HepG2 (cell line): ENCODE data around the gene TMEM229B. TPM values are rescaled to one million over a fixed set of nuclear protein-coding genes. Genes with fewer than 3 reads are reported as not detected.

Experiments used
- ATAC-seq: fragments of 200-7000 bp; cut with Tn5 transposase; 3 replicates; pipeline ENCODE4 v1.9.1; 2020; ENCODE audit warnings: mild to moderate bottlenecking, moderate library complexity
- BruUV-seq: library from RNA; stranded (reverse); fragments of 400-500 nt; replicated peaks from 2 replicates; lab custom pipeline; 2021; lab: Mats Ljungman, UMichigan
- CTCF ChIA-PET: fragments of 300-600 bp; formaldehyde crosslinking; extraction: SDS; loops from one replicate; lab custom pipeline; 2021; ENCODE audit warnings: low total read pairs, inconsistent platforms, low intra/inter-chr PET ratio; lab: Yijun Ruan, JAX
- POLR2A ChIA-PET: fragments of 350-600 bp; sonication (Branson Sonifier 250); formaldehyde crosslinking; loops from one replicate; lab custom pipeline; 2020; ENCODE audit warnings: antibody characterized with exemption, inconsistent platforms; lab: Yijun Ruan, JAX
- DNase-seq: peaks from one replicate; pipeline ENCODE4 v3.0.0-alpha.2; 2015; ENCODE audit warnings: low spot score
- FAIRE-seq: peaks from 3 replicates; lab custom pipeline; 2011; peaks lifted over from hg19 to GRCh38; lab: Jason Lieb, UNC
- H2AFZ ChIP-seq: one replicate; pipeline ENCODE4 v1.6.1; 2011; ENCODE audit warnings: low read length, inconsistent platforms
- H3K27ac ChIP-seq: fragments of 300-600 bp; 3 replicates; pipeline ENCODE4 v1.8.0; 2011; ENCODE audit warnings: mixed run types, mild to moderate bottlenecking, mixed read lengths, low read length, inconsistent platforms; ENCODE audit not compliant: insufficient read depth; ENCODE audit errors: extremely low read length
- H3K27me3 ChIP-seq, 2 experiments: fragments of 200-600 bp in 1 of 2; 2 replicates in 1 of 2; 3 replicates in 1 of 2; pipeline versions ENCODE4 v1.6.0 to v1.8.0; 2011; ENCODE audit warnings: low read length in 2 of 2, mild to moderate bottlenecking in 2 of 2, moderate library complexity in 2 of 2, inconsistent platforms in 1 of 2; ENCODE audit not compliant: insufficient read depth in 2 of 2, control insufficient read depth in 1 of 2
- H3K36me3 ChIP-seq, 2 experiments: fragments of 200-600 bp in 1 of 2; replicated peaks in 1 of 2; 2 replicates in 1 of 2; 3 replicates in 1 of 2; pipeline versions ENCODE4 v1.5.1 to v1.8.0; 2011; ENCODE audit warnings: low read length in 2 of 2, inconsistent platforms in 1 of 2; ENCODE audit not compliant: insufficient read depth in 2 of 2, control insufficient read depth in 1 of 2
- H3K4me1 ChIP-seq: 2 replicates; pipeline ENCODE4 v1.5.1; 2012; ENCODE audit warnings: low read length, inconsistent platforms; ENCODE audit not compliant: insufficient read depth
- H3K4me2 ChIP-seq: 2 replicates; pipeline ENCODE4 v1.6.0; 2011; ENCODE audit warnings: low read depth, low read length, inconsistent platforms
- H3K4me3 ChIP-seq, 3 experiments: fragments of 200-600 bp in 1 of 3; sonication (generic), shearing (Covaris generic) in 1 of 3; replicated peaks in 1 of 3; 2 replicates each; pipeline ENCODE4 v1.5.1; 2011 to 2016; ENCODE audit warnings: low read length in 3 of 3, inconsistent platforms in 2 of 3, low read depth in 2 of 3, mild to moderate bottlenecking in 2 of 3, control low read depth in 1 of 3, mixed read lengths in 1 of 3; ENCODE audit not compliant: insufficient read depth in 1 of 3
- H3K79me2 ChIP-seq: one replicate; pipeline ENCODE4 v1.6.1; 2011; ENCODE audit warnings: low read length, inconsistent platforms; ENCODE audit not compliant: insufficient read depth
- H3K9ac ChIP-seq: 2 replicates; pipeline ENCODE4 v1.6.0; 2011; ENCODE audit warnings: mild to moderate bottlenecking, low read depth, low read length, inconsistent platforms; ENCODE audit not compliant: insufficient read depth
- H3K9me3 ChIP-seq: 2 replicates; pipeline ENCODE4 v1.5.1; 2012; ENCODE audit warnings: mild to moderate bottlenecking, low read length
- H4K20me1 ChIP-seq: 2 replicates; pipeline ENCODE4 v1.6.0; 2011; ENCODE audit warnings: inconsistent platforms, mild to moderate bottlenecking, low read length, moderate library complexity; ENCODE audit not compliant: insufficient read depth
- MED8 ChIP-seq: sonication (generic); formaldehyde crosslinking; IDR thresholded peaks from 2 replicates; pipeline ENCODE4 v1.8.1; 2023; ENCODE audit warnings: mild to moderate bottlenecking, missing genetic modification reagents; ENCODE audit not compliant: insufficient replicate concordance
- NCOR1 ChIP-seq: fragments of 200-600 bp; sonication (generic); IDR thresholded peaks from 2 replicates; pipeline ENCODE4 v1.7.0; 2017; ENCODE audit warnings: antibody characterized with exemption, low read length, borderline replicate concordance
- PBX3 ChIP-seq: sonication (generic); formaldehyde crosslinking; IDR thresholded peaks from 2 replicates; pipeline ENCODE4 v1.8.1; 2023; ENCODE audit warnings: missing genetic modification reagents, inconsistent platforms, borderline replicate concordance
- RBAK ChIP-seq: sonication (generic); formaldehyde crosslinking; IDR thresholded peaks from 2 replicates; pipeline ENCODE4 v1.5.1; 2020; ENCODE audit warnings: mild to moderate bottlenecking, missing genetic modification reagents
- TFAP4 ChIP-seq: sonication (generic); IDR thresholded peaks from 2 replicates; pipeline ENCODE4 v1.6.1; 2016; ENCODE audit warnings: low read depth, borderline replicate concordance
- THYN1 ChIP-seq: sonication (generic); formaldehyde crosslinking; IDR thresholded peaks from 2 replicates; pipeline ENCODE4 v1.8.1; 2023; ENCODE audit warnings: low read depth, mild to moderate bottlenecking, moderate library complexity, missing genetic modification reagents, borderline replicate concordance
- ZNF296 ChIP-seq: sonication (generic); formaldehyde crosslinking; conservative IDR thresholded peaks from 2 replicates; pipeline ENCODE4 v1.5.0; 2020; ENCODE audit warnings: mild to moderate bottlenecking, missing genetic modification reagents
- ZNF567 ChIP-seq: sonication (generic); formaldehyde crosslinking; IDR thresholded peaks from 2 replicates; pipeline ENCODE4 v1.8.1; 2023; ENCODE audit warnings: mild to moderate bottlenecking, missing genetic modification reagents, borderline replicate concordance
- WGBS: methylation state at CpG from one replicate; pipeline ENCODE4 v1.1.6; 2017; ENCODE audit warnings: low lambda C conversion rate; 5-methylcytosine and 5-hydroxymethylcytosine counted together
- in situ Hi-C: cut with HindIII; loops from 2 replicates; pipeline ENCODE4 v1.10.0; 2017; ENCODE audit warnings: low pct_unique_long_range_greater_than_20kb; ENCODE audit not compliant: extremely low pct_ligation_motif_present
- intact Hi-C: fragments of 100-400 bp; cut with micrococcal nuclease; formaldehyde crosslinking; loops from one replicate; pipeline ENCODE4 v1.10.0; 2022; ENCODE audit not compliant: unreplicated experiment
- polyA plus RNA-seq, 8 experiments: library from polyadenylated mRNA; depleted of rRNA in 3 of 8; stranded (reverse) in 7 of 8; unstranded in 1 of 8; fragments of >200 nt; fragmentation: Illumina TruSeq in 4 of 8; extraction: Trizol in 4 of 8; gene quantifications; 2 replicates each; pipeline versions ENCODE4 v1.2.1 to v1.2.3, GENCODE V29; 2011 to 2016; ENCODE audit warnings: low read depth in 4 of 8, missing spikeins in 1 of 8, mixed read lengths in 1 of 8; ENCODE audit not compliant: insufficient read depth in 1 of 8
- total RNA-seq, 5 experiments: library from RNA; depleted of rRNA; stranded (reverse); fragments of >200 nt; fragmentation: Illumina TruSeq; extraction: Trizol; gene quantifications; 2 replicates each; pipeline ENCODE4 v1.2.3, GENCODE V29; 2016; ENCODE audit warnings: low read depth in 1 of 5

The TMEM229B gene
- total and polyA plus RNA-seq, 2 of the 13 experiments (the other 11 are each of a cell fraction or from before 2014, with no cell fraction given), result 0.69 to 1.1 TPM

GRCh38 chr14:67424539-67424938, 64.0 kb downstream of the TMEM229B start:
- ATAC-seq (no peak), DNase-seq (no peak), FAIRE-seq (no peak)
- BruUV-seq, result no TSS peak
- Histone ChIP-seq H3K9ac (no peak overlapping the region), H2AFZ (no peak overlapping the region), H3K9me3 (no peaks in the 10 kb centered on the region), H3K79me2 (no peaks in the 10 kb centered on the region), H3K27me3 (peaks cover 2 to 6% of the 10 kb centered on the region in 2 experiments; a peak in 3 of 5 replicates), H3K4me2 (no peak overlapping the region), H3K4me3 (no peak overlapping the region), H4K20me1 (no peaks in the 10 kb centered on the region), H3K27ac (no peak overlapping the region), H3K36me3 (no peaks in the 10 kb centered on the region), H3K4me1 (peaks cover 31% of the 10 kb centered on the region)
- 17% methylated on average over 3 of the region's 3 CpGs for WGBS
- intact Hi-C loops, result loop anchor here (10.0 kb wide), 2 partner anchors 240 to 280 kb away; partner anchors contain the start of gene RDH12
- TF ChIP-seq MED8 (CRISPR knock-in tag), result no peak
- TF ChIP-seq RBAK (CRISPR knock-in tag), result no peak
- TF ChIP-seq THYN1 (CRISPR knock-in tag), result no peak
- TF ChIP-seq ZNF296 (CRISPR knock-in tag), result no peak
- TF ChIP-seq PBX3 (CRISPR knock-in tag), result no peak
- no peak for TF ChIP-seq ZNF567 (CRISPR knock-in tag)
- no peak for TF ChIP-seq NCOR1
- no peak for TF ChIP-seq TFAP4
- in situ Hi-C loops, result loop anchor here (5.0 kb wide), 1 partner anchor 143 kb away; no protein-coding TSS in a partner anchor
- ChIA-PET POLR2A (no interaction called here), CTCF (no interaction called here)
